Vagina (tissue), 2 donors: ENCODE measurements around the gene OSBPL8. TPM values are rescaled to one million over a fixed set of nuclear protein-coding genes. Genes with fewer than 3 reads are reported as not detected.

Experiments used
- DNase-seq, 2 donors: peaks; one replicate each; pipeline ENCODE4 v3.0.0-alpha.2; 2017; ENCODE audit errors: extremely low spot score in 2 of 2
- H3K27ac ChIP-seq: fragments of 200-600 bp; sonication (generic); one replicate; pipeline ENCODE4 v1.5.1; 2019
- H3K27me3 ChIP-seq: fragments of 200-600 bp; sonication (generic); one replicate; pipeline ENCODE4 v1.5.1; 2019
- H3K36me3 ChIP-seq, 2 donors: fragments of 200-600 bp; sonication (generic); one replicate each; pipeline ENCODE4 v1.5.1; 2017 to 2019
- H3K4me1 ChIP-seq: fragments of 200-600 bp; sonication (generic); one replicate; pipeline ENCODE4 v1.5.1; 2019
- H3K4me3 ChIP-seq, 2 donors: fragments of 200-600 bp; sonication (generic); 1 replicate in 1 of 2; 2 replicates in 1 of 2; pipeline ENCODE4 v1.5.1; 2016 to 2019
- H3K9me3 ChIP-seq: fragments of 200-600 bp; sonication (generic); one replicate; pipeline ENCODE4 v1.5.1; 2019
- POLR2A ChIP-seq, 2 donors: fragments of 450-650 bp; IDR thresholded peaks; one replicate each; pipeline ENCODE4 v1.6.1; 2017; ENCODE audit warnings: antibody characterized with exemption in 2 of 2, mild to moderate bottlenecking in 2 of 2, moderate library complexity in 2 of 2
- POLR2AphosphoS5 ChIP-seq, 2 donors: sonication (generic); formaldehyde crosslinking; IDR thresholded peaks; one replicate each; pipeline ENCODE4 v1.9.0; 2017; ENCODE audit warnings: antibody characterized with exemption in 2 of 2, mild to moderate bottlenecking in 2 of 2, low read depth in 1 of 2; ENCODE audit not compliant: insufficient read depth in 1 of 2
- intact Hi-C: fragments of 100-400 bp; cut with DNase I; formaldehyde crosslinking; loops from one replicate; pipeline ENCODE4 v1.15.1; 2023
- total RNA-seq: library from RNA; depleted of rRNA; stranded (reverse); fragments of >200 nt; gene quantifications from one replicate; pipeline ENCODE4 v1.2.3, GENCODE V29; 2016
- TF ChIP-seq, protein P1 (sequence below), 3 experiments: fragments of 450-650 bp in 2 of 3; fragments of 200-600 bp in 1 of 3; sonication (generic) in 1 of 3; IDR thresholded peaks; one replicate each; pipeline ENCODE4 v1.5.1; 2017 to 2019; ENCODE audit warnings: antibody characterized with exemption in 3 of 3, mild to moderate bottlenecking in 2 of 3, moderate library complexity in 2 of 3

Gene OSBPL8
- total RNA-seq, 1 donor from 2014 or later = 66.5 TPM

DNA sequence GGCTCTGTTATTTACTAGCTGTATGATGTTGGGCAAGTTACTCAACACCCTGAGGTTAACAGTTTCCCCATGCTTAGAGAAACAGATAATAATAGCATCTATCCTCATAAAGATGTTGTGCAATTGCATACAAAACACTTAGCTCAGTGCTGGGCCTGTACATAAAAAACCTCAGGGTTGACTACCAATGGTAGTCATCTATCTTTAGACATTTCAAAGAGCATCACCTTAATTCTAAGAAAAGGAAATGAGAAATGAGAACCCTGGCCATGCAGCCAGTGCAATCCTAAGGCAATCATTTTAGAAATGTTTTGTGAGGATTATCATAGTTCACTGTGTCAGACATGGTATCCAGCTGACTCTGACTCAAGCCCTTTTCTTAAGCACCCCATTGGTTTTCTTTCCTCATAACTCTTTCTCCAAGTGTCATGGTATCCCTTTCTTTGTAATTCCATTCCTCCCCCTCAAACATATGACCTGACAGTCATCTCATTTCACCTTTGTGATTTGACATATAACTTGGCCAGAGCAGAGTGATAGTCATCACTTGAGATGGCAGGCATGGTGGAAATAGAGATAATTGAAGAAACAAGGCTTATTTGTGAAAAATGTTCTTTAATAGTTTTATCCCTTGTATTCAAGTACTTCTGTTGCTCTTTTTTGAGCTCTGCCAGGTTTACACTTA lies 29.5 kb upstream of the OSBPL8 start:
- no peaks in the 10 kb centered on the region for H3K36me3 ChIP-seq
- no peaks in the 10 kb centered on the region for H3K9me3 ChIP-seq
- no peaks in the 10 kb centered on the region for H3K4me1 ChIP-seq
- TF ChIP-seq, protein P1, sequence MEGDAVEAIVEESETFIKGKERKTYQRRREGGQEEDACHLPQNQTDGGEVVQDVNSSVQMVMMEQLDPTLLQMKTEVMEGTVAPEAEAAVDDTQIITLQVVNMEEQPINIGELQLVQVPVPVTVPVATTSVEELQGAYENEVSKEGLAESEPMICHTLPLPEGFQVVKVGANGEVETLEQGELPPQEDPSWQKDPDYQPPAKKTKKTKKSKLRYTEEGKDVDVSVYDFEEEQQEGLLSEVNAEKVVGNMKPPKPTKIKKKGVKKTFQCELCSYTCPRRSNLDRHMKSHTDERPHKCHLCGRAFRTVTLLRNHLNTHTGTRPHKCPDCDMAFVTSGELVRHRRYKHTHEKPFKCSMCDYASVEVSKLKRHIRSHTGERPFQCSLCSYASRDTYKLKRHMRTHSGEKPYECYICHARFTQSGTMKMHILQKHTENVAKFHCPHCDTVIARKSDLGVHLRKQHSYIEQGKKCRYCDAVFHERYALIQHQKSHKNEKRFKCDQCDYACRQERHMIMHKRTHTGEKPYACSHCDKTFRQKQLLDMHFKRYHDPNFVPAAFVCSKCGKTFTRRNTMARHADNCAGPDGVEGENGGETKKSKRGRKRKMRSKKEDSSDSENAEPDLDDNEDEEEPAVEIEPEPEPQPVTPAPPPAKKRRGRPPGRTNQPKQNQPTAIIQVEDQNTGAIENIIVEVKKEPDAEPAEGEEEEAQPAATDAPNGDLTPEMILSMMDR (IDR thresholded peaks at IDR 0.05) = no peak
- TF ChIP-seq POLR2AphosphoS5 (IDR thresholded peaks at IDR 0.05; ENCODE audit: insufficient read depth in 1 of 2, low read depth in 1 of 2) = peak in 1 of 2 donors; percentile 66
- peak overlapping the region; percentile 68 for H3K27ac ChIP-seq
- intact Hi-C loops = no loop called here
- H3K4me3 ChIP-seq = no peak overlapping the region
- no peak for DNase-seq
- H3K27me3 ChIP-seq = no peaks in the 10 kb centered on the region

DNA sequence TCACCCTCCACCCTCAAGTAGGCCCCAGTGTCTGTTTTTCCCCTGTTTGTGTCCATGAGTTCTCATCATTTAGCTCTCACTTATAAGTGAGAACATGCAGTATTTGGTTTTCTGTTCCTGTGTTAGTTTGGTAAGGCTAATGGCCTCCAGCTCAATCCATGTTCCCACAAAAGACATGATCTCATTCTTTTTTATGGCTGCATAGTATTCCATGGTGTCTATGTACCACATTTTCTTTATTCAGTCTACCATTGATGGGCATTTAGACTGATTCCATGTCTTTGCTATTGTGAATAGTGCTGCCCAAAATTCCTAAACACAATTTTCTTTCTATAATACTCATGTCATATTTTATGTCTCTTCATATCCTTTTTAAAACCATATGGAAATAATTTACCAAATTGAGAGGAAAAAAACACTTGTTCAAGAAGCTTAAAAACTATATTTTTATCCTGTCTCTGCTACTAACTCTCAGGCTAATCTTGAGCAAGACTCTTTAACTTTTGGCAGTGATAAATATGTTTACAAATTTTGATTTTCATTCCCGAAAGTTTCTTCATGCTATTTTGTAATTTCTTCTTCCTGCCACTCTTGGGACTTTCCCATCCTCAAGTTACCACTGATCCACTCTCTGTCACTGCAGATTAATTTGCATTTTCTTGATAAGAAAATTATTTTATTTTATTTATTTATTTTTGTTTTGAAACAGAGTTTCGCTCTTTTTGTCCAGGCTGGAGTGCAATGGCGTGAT lies 28.0 kb upstream of the OSBPL8 start:
- no peak for DNase-seq
- Histone ChIP-seq H3K27ac (peak overlapping the region; percentile 68), H3K27me3 (no peaks in the 10 kb centered on the region), H3K9me3 (no peaks in the 10 kb centered on the region), H3K4me1 (no peaks in the 10 kb centered on the region), H3K4me3 (no peak overlapping the region), H3K36me3 (no peaks in the 10 kb centered on the region)
- TF ChIP-seq, protein P1 (IDR thresholded peaks at IDR 0.05) = no peak
- peak in 1 of 2 donors; percentile 50 for TF ChIP-seq POLR2AphosphoS5 (IDR thresholded peaks at IDR 0.05; ENCODE audit: insufficient read depth in 1 of 2, low read depth in 1 of 2)
- TF ChIP-seq POLR2A (IDR thresholded peaks at IDR 0.05) = no peak
- intact Hi-C loops = no loop called here

DNA sequence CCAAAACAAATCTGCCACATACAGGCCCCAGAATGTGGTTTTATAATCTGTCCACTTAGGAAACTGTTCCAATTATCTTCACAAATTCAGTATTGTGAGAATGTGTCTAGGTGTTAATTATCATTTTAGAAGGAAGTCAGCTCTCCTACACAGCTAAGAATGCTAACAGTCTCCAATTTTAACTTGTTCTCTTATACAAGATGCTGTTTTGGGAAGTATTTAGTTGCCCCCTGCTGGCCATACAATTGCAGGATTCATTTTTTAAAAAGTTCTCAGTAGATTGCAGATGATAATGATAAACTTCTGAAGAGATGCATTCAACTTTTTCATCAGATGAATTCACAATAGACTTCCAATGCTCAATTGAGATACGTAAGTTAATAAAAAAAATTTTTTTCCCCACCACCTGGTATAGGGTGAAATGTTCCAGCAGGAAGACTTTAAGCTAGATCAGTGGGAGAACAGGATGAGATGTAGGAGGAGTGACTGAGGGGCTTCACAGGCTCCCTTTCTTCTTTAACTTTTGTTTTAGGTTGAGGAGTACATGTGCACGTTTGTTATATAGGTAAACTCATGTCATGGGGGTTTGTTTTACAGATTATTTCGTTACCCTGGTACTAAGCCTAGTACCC lies 27.3 kb upstream of the OSBPL8 start:
- Histone ChIP-seq H3K9me3 (no peaks in the 10 kb centered on the region), H3K27ac (peak overlapping the region; percentile 57), H3K27me3 (no peaks in the 10 kb centered on the region), H3K4me1 (no peaks in the 10 kb centered on the region), H3K4me3 (no peak overlapping the region), H3K36me3 (no peaks in the 10 kb centered on the region)
- intact Hi-C loops = no loop called here
- TF ChIP-seq POLR2A (IDR thresholded peaks at IDR 0.05) (no peak), POLR2AphosphoS5 (IDR thresholded peaks at IDR 0.05; ENCODE audit: insufficient read depth in 1 of 2, low read depth in 1 of 2) (peak in 1 of 2 donors; percentile 11)
- TF ChIP-seq, protein P1 (IDR thresholded peaks at IDR 0.05) = peak; percentile 32 to 55 (median 50)
- no peak for DNase-seq

GRCh38 chr12:76583301-76583700 lies 23.7 kb upstream of the OSBPL8 start:
- TF ChIP-seq POLR2A (IDR thresholded peaks at IDR 0.05) (no peak), POLR2AphosphoS5 (IDR thresholded peaks at IDR 0.05; ENCODE audit: insufficient read depth in 1 of 2, low read depth in 1 of 2) (no peak)
- TF ChIP-seq, protein P1 (IDR thresholded peaks at IDR 0.05) = no peak
- no peaks in the 10 kb centered on the region for H3K27me3 ChIP-seq

More at GRCh38 chr12:76583301-76583700, 23.7 kb upstream of the OSBPL8 start:
- DNase-seq = no peak
- Histone ChIP-seq H3K36me3 (no peaks in the 10 kb centered on the region), H3K9me3 (no peaks in the 10 kb centered on the region), H3K4me3 (no peak overlapping the region), H3K4me1 (no peaks in the 10 kb centered on the region), H3K27ac (no peak overlapping the region)
- intact Hi-C loops = no loop called here
